Stimulated activated CD8-positive, alpha-beta memory T cell treated with anti-CD3 and anti-CD28 coated beads, Interleukin-15, amount 100 ng/mL, for 4 hours (primary cell): Measurements from ENCODE around the gene WRAP73.

Experiments used
- DNase-seq, 2 donors: peaks; one replicate each; pipeline ENCODE4 v3.0.0-alpha.2; 2020; ENCODE audit warnings: low read depth in 2 of 2

Gene WRAP73

DNA sequence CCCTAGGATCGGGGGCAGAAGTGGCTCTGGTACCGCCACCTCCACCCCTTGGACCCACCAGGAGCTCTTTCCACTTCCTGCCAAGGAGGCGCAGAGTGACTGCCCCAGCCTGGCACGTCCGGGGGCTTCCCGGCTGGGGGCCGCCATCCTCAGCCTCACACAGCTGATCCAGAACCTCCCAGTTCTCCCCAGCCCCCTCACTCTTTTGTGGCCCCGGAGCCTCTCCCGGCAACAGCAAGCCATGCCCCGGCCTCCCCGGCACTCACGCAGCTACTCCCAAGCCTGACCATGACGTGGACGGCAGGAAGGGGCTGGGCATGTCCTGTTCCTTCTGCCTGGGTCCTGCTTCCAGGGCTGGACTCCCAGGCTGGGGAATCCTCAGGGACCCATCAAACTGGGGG is 19.5 kb upstream of the WRAP73 start:
- DNase-seq: no peak

DNA sequence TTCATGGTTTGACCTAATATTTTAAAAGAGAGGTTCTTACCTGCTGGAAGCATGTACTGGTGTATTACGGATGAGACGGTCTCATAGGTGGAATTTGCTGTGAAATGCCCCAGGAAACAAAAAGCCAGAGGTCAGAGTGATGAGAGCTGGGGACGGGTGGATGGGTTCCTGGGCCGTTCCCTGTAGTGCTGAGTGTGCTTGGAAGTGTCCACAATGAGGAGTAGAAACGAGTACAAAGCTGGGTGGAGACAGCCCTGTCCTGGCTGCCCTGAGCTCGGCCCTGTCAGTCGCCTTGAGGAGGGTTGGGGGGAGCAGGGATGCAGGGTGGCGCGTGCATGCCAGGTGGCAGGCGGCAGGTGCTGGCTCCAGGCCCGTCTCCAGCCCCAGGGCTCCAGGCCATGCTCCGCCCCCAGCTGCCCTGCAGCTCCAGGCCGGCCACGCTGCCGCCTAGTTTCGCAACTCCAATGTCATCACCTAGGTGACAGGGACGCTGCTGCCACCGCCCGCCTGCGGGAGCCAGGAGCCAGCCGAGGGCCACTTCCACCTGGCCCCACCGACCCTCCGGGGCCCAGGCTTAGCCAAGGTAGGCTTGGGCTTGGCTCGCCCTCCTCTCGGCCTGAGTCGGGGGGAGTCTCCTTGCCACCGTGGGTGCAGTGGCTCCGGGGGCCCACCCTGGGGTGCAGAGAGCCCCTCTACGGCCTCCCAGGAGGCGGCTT is 18.8 kb upstream of the WRAP73 start:
- DNase-seq: no peak

GRCh38 chr1:3668148-3668547 is 18.2 kb upstream of the WRAP73 start:
- no peak for DNase-seq

GRCh38 chr1:3664700-3665375 is 14.9 kb upstream of the WRAP73 start:
- DNase-seq: no peak

GRCh38 chr1:3663999-3664699 is 14.2 kb upstream of the WRAP73 start:
- no peak for DNase-seq

DNA sequence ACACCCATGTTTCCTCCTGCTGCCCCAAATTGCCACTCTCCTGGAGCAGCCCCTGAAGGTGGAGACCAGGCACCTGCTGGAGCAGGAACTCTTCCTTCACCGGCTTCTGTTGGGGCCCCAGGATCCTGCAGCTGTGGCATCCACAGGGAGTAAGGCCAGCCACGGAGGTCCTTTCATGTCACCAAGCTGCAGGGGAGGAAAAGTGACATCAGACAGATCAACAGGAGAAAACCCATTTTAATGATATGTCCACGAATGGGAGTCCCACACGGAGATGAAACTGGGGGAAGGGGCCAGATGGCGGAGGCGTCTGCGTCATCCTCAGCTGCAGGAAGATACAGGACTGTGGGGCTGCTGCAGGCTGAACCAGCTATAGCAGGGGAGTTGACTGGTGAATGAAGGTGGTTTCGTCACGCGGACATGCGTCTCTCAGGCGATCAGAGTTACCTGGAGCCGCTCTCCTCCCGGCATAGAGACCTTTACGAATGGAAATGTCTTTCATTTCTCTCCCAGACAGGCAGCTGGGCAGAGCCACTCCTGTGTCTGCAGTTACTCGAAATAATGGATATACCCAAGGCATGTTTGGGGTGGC is 12.3 kb upstream of the WRAP73 start:
- no peak for DNase-seq

GRCh38 chr1:3661631-3662030 is 11.7 kb upstream of the WRAP73 start:
- DNase-seq: no peak

GRCh38 chr1:3660704-3661103 is 10.8 kb upstream of the WRAP73 start:
- no peak for DNase-seq

- no peak for DNase-seq
Measured at GRCh38 chr1:3659093-3659492, 9.2 kb upstream of the WRAP73 start.

DNA sequence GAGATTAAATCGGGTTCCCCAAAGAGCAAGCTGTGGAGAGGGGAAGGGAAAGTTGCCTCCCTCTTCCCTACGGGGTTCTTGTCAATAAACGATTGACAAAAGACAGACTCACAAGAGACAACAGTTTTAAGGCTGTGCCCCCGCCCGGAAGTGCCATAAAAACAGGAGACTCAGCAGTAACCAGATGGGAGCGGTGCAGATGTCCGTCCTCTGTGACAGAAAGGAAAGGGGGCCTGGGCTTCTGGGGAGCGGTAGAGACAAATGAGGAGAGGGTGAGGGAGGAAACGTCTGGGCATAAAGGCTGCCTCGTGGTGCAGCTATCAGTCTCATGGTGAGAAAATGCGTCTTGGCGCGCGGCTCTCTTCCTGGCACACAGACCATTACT is 8.3 kb upstream of the WRAP73 start:
- no peak for DNase-seq

DNA sequence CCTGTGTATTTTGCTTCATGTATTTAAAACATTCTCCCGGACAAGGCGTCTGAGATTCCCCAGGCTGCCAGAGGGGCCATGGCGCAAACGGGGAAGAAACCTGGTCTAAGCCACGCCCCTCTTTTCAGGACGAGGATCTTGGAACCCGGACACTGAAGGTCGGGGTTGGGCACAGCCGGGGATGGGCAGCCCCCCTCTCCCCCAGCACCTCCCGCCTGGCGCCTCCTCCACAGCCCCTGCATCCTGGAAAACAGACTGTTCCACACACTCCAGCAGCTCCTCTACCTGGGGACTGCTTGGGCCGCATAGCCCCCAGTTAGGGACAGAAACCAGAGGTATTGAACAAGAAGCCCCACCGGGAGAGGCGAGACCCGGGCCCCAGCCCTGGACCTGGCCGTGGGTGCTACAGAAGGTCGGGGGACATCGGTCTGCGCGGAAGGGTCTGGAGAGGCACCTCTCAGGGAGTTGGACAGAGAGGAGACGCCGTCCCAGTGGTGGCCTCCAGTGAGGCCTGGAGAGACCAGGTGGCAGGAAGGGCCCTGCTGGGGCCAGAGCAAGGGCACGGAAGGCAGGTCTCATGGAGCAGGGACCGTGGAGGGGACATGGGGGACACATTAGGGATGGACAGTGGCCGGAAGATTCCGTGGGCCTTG is 7.8 kb upstream of the WRAP73 start:
- DNase-seq: no peak

GRCh38 chr1:3657096-3657475 is 7.2 kb upstream of the WRAP73 start:
- DNase-seq: no peak

GRCh38 chr1:3656450-3657095 is 6.7 kb upstream of the WRAP73 start:
- DNase-seq: no peak

GRCh38 chr1:3654549-3655281 is 4.8 kb upstream of the WRAP73 start:
- no peak for DNase-seq

DNA sequence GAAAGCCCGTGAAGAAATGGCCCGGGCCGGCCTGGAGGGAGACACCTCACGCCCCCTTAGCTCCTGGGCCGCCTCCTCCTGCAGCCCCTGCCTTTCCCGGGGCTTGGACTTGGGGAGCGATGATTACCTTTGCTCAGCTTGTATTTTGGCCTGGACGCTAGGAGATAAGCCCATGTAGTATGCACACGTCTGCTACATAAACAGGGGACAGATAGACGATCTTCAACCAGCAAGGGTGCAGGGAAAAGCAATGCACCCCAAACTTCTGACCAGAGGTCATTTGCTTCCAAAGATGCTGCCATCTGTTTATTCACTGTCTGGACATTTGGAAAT is 3.3 kb upstream of the WRAP73 start:
- no peak for DNase-seq

DNA sequence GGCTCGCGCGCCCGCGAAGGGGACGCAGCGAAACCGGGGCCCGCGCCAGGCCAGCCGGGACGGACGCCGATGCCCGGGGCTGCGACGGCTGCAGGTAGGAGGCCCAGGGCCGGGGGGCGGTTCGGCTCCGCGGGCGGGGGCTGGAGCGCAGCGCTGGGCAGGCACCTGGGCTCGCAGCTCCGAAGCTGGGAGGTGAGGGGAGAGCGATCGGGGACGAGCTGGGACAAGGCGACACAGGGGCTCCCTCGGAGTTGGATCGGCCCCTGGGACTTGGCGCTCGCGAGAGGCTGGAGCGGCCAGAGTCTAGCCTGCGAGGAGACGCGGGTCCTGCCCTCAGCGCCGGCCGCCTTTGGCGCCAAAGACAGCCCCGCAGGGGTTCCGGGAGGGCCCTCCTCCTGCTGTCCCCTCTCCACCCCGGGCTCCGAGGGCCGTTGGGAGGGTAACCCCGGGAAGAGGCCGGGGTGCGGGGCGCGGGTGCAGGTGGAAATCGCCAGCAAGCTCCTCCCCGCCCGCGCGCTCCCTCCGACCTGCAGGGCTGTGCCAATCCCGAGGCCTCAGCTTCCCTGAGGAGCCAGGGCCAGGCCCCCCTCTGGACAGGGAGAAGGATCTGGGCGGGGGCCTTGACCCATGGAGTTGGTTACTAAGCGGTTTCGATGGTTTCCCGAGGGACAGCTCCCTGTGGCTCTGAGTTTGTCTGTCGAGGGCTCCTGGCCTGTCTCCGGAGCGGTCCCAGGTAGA is 2.8 kb upstream of the WRAP73 start:
- DNase-seq: no peak

DNA sequence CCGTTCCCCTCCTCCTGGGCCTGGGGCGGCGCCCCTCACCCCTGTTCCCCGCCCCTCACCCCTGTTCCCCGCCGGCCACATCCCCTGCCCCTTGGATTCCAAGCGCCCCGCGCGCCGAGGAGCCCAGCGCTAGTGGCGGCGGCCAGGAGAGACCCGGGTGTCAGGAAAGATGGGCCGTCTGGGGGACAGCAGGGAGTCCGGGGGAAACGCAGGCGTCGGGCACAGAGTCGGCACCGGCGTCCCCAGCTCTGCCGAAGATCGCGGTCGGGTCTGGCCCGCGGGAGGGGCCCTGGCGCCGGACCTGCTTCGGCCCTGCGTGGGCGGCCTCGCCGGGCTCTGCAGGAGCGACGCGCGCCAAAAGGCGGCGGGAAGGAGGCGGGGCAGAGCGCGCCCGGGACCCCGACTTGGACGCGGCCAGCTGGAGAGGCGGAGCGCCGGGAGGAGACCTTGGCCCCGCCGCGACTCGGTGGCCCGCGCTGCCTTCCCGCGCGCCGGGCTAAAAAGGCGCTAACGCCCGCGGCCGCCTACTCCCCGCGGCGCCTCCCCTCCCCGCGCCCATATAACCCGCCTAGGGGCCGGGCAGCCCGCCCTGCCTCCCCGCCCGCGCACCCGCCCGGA is 2.1 kb upstream of the WRAP73 start, which contains the start of gene TP73:
Gene TP73 (plus strand): TSS at position 587 of the 618 bp plus-strand sequence. CDS start 29,850 bp downstream, outside the sequence.
- DNase-seq: no peak

DNA sequence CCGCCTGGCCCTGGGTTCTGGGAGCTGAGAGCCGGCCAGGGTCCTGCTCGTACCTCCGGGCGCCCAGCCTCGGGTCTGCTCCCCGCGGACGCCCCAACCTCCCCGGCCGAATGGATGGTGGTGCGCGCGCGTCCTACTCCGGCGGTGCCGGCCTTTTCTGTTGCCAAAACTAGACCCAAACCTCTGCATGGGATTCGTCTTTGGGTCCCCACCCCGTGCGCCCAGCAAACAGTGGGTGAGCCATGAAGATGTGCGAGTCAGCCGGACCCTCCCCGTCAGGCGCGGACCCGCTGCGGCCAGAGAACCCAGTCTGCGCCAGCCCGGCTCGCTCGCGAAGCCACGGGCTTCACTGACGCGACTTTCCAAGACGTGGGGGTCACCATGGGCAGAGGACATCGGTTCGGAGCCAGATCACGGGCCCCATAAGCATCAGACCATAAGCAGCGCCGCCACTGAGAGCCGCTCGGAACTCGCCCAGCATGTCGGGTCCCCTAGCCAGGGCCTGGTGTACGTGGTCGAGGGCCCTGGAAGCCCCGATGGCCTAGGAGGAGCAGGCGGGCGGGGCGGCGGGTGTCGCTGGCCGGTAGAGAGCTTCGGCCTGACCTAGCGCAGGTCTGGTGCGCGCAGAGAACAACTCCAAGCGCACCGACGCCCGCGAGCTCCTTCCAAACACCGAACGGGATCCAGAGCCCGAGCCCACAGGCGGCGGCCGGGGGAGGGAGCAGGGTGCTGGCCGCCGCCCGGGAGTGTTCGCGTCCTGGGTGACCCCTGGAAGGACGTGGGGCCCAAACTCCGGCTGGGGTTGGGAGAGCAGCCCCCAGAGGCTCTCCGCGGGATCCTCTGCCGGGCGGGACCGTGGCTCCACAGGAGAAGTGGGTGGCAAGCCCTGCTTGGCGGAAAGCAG is 1.4 kb upstream of the WRAP73 start:
- DNase-seq: no peak
